HepG2 (cell line): ENCODE data around the gene ASH1L.

Experiments
- BHLHE40 ChIP-seq: IDR thresholded peaks from 2 replicates; pipeline ENCODE4 v1.6.1; 2011; ENCODE audit warnings: low read length, improper control_type of control experiment
- CBX5 ChIP-seq: sonication (generic); formaldehyde crosslinking; IDR thresholded peaks from 2 replicates; pipeline ENCODE4 v1.4.0; 2020; ENCODE audit warnings: missing genetic modification reagents, borderline replicate concordance
- IKZF4 ChIP-seq: sonication (generic); formaldehyde crosslinking; IDR thresholded peaks from 2 replicates; pipeline ENCODE4 v1.5.1; 2020; ENCODE audit warnings: borderline replicate concordance, mild to moderate bottlenecking, low read depth, missing genetic modification reagents; ENCODE audit errors: not compliant biosample characterization
- MXI1 ChIP-seq: IDR thresholded peaks from 3 replicates; pipeline ENCODE4 v1.6.1; 2012; ENCODE audit warnings: low read depth, low read length, inconsistent platforms, borderline replicate concordance
- NFIC ChIP-seq: IDR thresholded peaks from 2 replicates; pipeline ENCODE4 v1.6.1; 2012; ENCODE audit warnings: mild to moderate bottlenecking, low read length, inconsistent platforms
- ZNF160 ChIP-seq: sonication (generic); formaldehyde crosslinking; IDR thresholded peaks from 2 replicates; pipeline ENCODE4 v1.8.0; 2022; ENCODE audit warnings: mild to moderate bottlenecking, inconsistent platforms, missing genetic modification reagents
- ZNF672 ChIP-seq: sonication (generic); formaldehyde crosslinking; IDR thresholded peaks from 2 replicates; pipeline ENCODE4 v1.8.1; 2022; ENCODE audit warnings: missing genetic modification reagents

DNA sequence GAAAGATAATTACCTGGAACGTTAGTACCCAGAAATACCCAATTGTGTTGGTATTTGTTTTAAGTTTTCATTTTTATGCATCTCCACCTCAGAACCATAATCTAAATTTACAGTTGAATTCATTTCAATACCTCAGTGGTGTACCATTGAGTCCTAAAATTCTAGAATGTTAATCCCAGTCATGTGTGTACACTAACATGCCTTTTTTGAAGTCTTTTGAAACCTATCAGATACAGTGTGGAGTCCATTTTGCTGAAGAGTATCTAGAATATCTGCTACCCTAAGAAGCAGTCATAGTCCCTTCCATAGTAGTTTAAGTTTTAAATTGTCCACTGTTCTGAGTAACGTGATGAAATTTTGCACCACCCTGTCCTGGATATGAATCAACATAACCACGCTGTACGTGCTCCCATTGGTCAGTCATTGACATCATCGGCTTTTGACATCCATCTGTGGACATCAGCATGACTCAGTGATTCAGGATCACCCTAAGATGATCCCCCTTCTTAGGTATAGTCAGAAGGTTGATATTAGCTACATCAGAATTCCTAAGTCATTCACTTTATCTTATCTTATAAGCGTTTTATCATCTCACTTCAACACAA is 7.5 kb upstream of the ASH1L start:
- TF ChIP-seq IKZF4 (CRISPR knock-in tag) (no peak), BHLHE40 (no peak), MXI1 (no peak), ZNF672 (CRISPR knock-in tag) (no peak), CBX5 (no peak), ZNF160 (CRISPR knock-in tag) (no peak), NFIC (no peak)
